ENCODE data around the gene SHKBP1.

DNA sequence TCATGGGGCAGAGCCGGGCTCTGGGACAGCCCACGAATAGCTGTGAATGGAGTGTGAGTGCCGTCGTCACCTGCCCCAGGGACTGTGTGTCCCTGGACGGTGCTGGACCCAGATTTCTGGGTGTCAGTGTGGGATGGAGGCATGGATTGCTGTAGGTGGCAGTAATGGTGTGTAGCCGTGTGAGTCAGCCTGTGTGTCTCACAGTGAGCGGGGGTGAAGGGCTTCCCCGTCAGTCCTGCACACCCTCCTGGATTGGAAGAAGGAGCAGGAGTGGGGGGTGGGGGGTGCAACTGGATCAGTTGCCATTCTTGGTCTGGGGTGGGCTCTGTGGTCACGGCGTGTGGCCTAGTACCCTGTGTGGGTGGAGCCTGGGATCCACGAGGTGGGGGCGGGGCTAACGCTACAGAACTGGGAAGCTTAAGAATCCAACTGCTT lies 18.0 kb downstream of the SHKBP1 start:
- TF ChIP-seq CTCF (IDR thresholded peaks at IDR 0.05) (no peak), POLR2AphosphoS5 (IDR thresholded peaks at IDR 0.05) (no peak)
